HepG2 (cell line): ENCODE results near the gene IMP3. TPM values are rescaled to one million over a fixed set of nuclear protein-coding genes. Genes with fewer than 3 reads are reported as not detected.
A peak's percentile ranks its signal among the peaks of the same experiment; 100 is the strongest.

ENCODE experiments used
- GABPB1 ChIP-seq: IDR thresholded peaks from 2 replicates; pipeline ENCODE4 v1.6.1; 2016; ENCODE audit warnings: mild to moderate bottlenecking, missing genetic modification reagents, moderate library complexity, missing compliant biosample characterization
- HMG20A ChIP-seq: IDR thresholded peaks from 2 replicates; pipeline ENCODE4 v1.6.1; 2016; ENCODE audit warnings: borderline replicate concordance
- HOXA9 ChIP-seq: sonication (generic); formaldehyde crosslinking; IDR thresholded peaks from 2 replicates; pipeline ENCODE4 v1.8.1; 2022; ENCODE audit warnings: missing genetic modification reagents, mild to moderate bottlenecking, moderate library complexity, borderline replicate concordance
- POLR2AphosphoS5 ChIP-seq: IDR thresholded peaks from 2 replicates; pipeline ENCODE4 v1.6.1; 2012; ENCODE audit warnings: low read depth, low read length
- PPARG ChIP-seq: conservative IDR thresholded peaks from 2 replicates; pipeline ENCODE4 v1.6.1; 2016; ENCODE audit warnings: missing biosample characterization, missing genetic modification reagents
- RBFOX2 ChIP-seq: fragments of 200-400 bp; formaldehyde crosslinking; IDR thresholded peaks from 2 replicates; pipeline ENCODE4 v1.6.1; 2017; ENCODE audit warnings: low read depth, mild to moderate bottlenecking, low read length
- SKIL ChIP-seq: sonication (generic); formaldehyde crosslinking; IDR thresholded peaks from 2 replicates; pipeline ENCODE4 v1.8.0; 2022; ENCODE audit warnings: missing genetic modification reagents, mild to moderate bottlenecking, moderate library complexity, borderline replicate concordance
- THAP7 ChIP-seq: sonication (generic); formaldehyde crosslinking; IDR thresholded peaks from 2 replicates; pipeline ENCODE4 v1.8.1; 2023; ENCODE audit warnings: mild to moderate bottlenecking, missing genetic modification reagents
- ZFY ChIP-seq: sonication (generic); formaldehyde crosslinking; IDR thresholded peaks from 2 replicates; pipeline ENCODE4 v1.4.0; 2020; ENCODE audit warnings: missing genetic modification reagents
- ZNF225 ChIP-seq: sonication (generic); formaldehyde crosslinking; IDR thresholded peaks from 2 replicates; pipeline ENCODE4 v1.4.0; 2020; ENCODE audit warnings: mild to moderate bottlenecking, missing genetic modification reagents
- ZNF510 ChIP-seq: sonication (generic); formaldehyde crosslinking; IDR thresholded peaks from 2 replicates; pipeline ENCODE4 v1.4.0; 2020; ENCODE audit warnings: low read depth, mild to moderate bottlenecking, missing genetic modification reagents
- ZNF629 ChIP-seq: sonication (generic); formaldehyde crosslinking; conservative IDR thresholded peaks from 2 replicates; pipeline ENCODE4 v1.5.0; 2020; ENCODE audit warnings: missing genetic modification reagents
- ZNF703 ChIP-seq: sonication (generic); formaldehyde crosslinking; IDR thresholded peaks from 2 replicates; pipeline ENCODE4 v1.5.1; 2020; ENCODE audit warnings: missing genetic modification reagents, mild to moderate bottlenecking, moderate library complexity, borderline replicate concordance
- ZNF83 ChIP-seq: sonication (generic); formaldehyde crosslinking; IDR thresholded peaks from 2 replicates; pipeline ENCODE4 v1.4.0; 2020; ENCODE audit warnings: missing genetic modification reagents, mild to moderate bottlenecking, borderline replicate concordance
- ZSCAN20 ChIP-seq: sonication (generic); formaldehyde crosslinking; IDR thresholded peaks from 2 replicates; pipeline ENCODE4 v1.4.0; 2020; ENCODE audit warnings: missing genetic modification reagents, mild to moderate bottlenecking, borderline replicate concordance
- polyA plus RNA-seq, 8 experiments: library from polyadenylated mRNA; depleted of rRNA in 3 of 8; stranded (reverse) in 7 of 8; unstranded in 1 of 8; fragments of >200 nt; fragmentation: Illumina TruSeq in 4 of 8; extraction: Trizol in 4 of 8; gene quantifications; 2 replicates each; pipeline versions ENCODE4 v1.2.1 to v1.2.3, GENCODE V29; 2011 to 2016; ENCODE audit warnings: low read depth in 4 of 8, missing spikeins in 1 of 8, mixed read lengths in 1 of 8; ENCODE audit not compliant: insufficient read depth in 1 of 8
- total RNA-seq, 5 experiments: library from RNA; depleted of rRNA; stranded (reverse); fragments of >200 nt; fragmentation: Illumina TruSeq; extraction: Trizol; gene quantifications; 2 replicates each; pipeline ENCODE4 v1.2.3, GENCODE V29; 2016; ENCODE audit warnings: low read depth in 1 of 5
- TF ChIP-seq, protein P1 (sequence below), 2 experiments: fragments of 450-650 bp in 1 of 2; sonication (generic) in 1 of 2; formaldehyde crosslinking in 1 of 2; IDR thresholded peaks; 2 replicates each; pipeline versions ENCODE4 v1.6.1 to v1.8.0; 2016 to 2022; ENCODE audit warnings: antibody characterized with exemption in 1 of 2, mild to moderate bottlenecking in 1 of 2, missing genetic modification reagents in 1 of 2

The IMP3 gene
- total and polyA plus RNA-seq, 2 of the 13 experiments (the other 11 are each of a cell fraction or from before 2014, with no cell fraction given): 38.3 to 143 TPM

DNA sequence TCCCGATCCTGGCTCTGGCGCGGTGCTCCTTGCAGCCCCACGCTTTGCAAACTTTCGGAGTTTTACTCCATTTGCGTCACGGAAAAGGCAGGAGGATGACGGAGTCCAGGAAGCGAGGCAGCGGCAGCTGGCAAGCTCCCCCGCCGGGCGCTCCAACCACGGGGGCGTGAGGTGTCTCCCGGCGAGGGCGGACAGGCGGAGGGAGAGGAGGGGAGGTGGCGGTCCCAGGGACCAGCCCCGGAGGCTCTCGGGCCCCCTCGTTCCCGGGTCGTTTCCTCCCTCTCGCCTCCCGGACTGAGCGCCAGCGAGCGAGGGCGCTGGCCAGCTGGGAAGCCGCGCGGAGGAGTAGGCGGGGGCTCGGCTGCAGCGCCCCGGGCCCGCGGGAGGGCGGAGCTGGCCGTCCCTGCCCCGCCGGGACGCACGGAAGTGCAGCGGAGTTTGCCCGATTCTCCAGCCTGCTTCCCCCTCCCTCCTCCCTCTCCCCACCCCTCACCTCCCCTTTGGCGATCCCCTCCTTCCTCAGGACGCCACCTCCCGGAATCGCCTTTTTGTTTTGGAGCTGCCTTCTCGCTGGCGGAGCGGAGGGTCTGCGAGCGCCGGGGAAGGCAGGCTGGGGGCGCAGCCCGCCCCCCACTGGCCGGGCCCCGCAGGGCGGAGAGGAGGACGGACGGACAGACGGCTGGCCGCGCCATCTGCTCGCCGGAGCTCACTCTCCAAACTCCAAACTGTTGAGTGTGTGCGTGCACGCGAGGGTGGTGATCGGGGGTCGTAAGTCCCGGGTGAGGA lies 7.5 kb upstream of the IMP3 start, which contains the start of gene SNX33 (continued):
- TF ChIP-seq, protein P1, sequence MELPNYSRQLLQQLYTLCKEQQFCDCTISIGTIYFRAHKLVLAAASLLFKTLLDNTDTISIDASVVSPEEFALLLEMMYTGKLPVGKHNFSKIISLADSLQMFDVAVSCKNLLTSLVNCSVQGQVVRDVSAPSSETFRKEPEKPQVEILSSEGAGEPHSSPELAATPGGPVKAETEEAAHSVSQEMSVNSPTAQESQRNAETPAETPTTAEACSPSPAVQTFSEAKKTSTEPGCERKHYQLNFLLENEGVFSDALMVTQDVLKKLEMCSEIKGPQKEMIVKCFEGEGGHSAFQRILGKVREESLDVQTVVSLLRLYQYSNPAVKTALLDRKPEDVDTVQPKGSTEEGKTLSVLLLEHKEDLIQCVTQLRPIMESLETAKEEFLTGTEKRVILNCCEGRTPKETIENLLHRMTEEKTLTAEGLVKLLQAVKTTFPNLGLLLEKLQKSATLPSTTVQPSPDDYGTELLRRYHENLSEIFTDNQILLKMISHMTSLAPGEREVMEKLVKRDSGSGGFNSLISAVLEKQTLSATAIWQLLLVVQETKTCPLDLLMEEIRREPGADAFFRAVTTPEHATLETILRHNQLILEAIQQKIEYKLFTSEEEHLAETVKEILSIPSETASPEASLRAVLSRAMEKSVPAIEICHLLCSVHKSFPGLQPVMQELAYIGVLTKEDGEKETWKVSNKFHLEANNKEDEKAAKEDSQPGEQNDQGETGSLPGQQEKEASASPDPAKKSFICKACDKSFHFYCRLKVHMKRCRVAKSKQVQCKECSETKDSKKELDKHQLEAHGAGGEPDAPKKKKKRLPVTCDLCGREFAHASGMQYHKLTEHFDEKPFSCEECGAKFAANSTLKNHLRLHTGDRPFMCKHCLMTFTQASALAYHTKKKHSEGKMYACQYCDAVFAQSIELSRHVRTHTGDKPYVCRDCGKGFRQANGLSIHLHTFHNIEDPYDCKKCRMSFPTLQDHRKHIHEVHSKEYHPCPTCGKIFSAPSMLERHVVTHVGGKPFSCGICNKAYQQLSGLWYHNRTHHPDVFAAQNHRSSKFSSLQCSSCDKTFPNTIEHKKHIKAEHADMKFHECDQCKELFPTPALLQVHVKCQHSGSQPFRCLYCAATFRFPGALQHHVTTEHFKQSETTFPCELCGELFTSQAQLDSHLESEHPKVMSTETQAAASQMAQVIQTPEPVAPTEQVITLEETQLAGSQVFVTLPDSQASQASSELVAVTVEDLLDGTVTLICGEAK (IDR thresholded peaks at IDR 0.05): no peak
- TF ChIP-seq, protein P1 (CRISPR knock-in tag; IDR thresholded peaks at IDR 0.05): peak; percentile 65; the same call in 1 of the 2 replicates
- TF ChIP-seq HMG20A (CRISPR knock-in tag) (peak; percentile 5; the same call in 1 of the 2 replicates), ZNF510 (CRISPR knock-in tag) (no peak), HOXA9 (CRISPR knock-in tag) (0 out of 2 replicates have a peak, but pooled peaks have one; percentile 4), ZFY (peak; percentile 55), THAP7 (no peak), ZNF703 (CRISPR knock-in tag) (0 out of 2 replicates have a peak, but pooled peaks have one; percentile 27), RBFOX2 (peak; percentile 86), POLR2AphosphoS5 (peak; percentile 65), ZNF225 (CRISPR knock-in tag) (no peak), GABPB1 (CRISPR knock-in tag) (peak; percentile 76), ZNF629 (CRISPR knock-in tag) (peak; percentile 15; the same call in 1 of the 2 replicates), PPARG (CRISPR knock-in tag) (no peak), SKIL (CRISPR knock-in tag) (peak; percentile 45; the same call in 1 of the 2 replicates), ZSCAN20 (CRISPR knock-in tag) (no peak), ZNF83 (CRISPR knock-in tag) (0 out of 2 replicates have a peak, but pooled peaks have one; percentile 46)
